ENCODE data around the gene KDM4C.

The KDM4C gene

DNA sequence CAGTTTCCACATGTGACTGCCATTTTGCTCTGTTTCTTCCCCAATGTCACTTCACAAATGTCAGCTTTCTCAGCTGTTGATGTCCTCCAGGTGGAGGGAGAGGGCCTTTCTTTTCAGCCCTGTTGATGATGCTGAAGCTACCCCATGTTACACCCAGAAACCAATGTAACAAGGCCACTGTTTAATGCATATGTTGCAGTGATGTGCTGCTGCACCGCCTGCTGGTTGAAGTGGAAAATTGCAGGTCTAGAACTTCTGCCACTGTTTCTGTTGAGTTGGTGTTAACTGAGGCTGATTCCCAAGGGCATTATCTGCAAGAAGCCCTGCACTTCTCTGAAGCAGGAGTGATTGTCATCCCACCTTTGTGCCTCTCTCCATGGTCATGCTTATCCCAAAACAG, 428.4 kb downstream of the KDM4C start:
- ChIA-PET POLR2A (no interaction called here), CTCF (interaction anchor here (0.7 to 1.7 kb wide), 11 partner anchors 10 to 359 kb away, joined by 3 to 11 read pairs (median 4); no protein-coding TSS in a partner anchor)
- TF ChIP-seq, protein P1, sequence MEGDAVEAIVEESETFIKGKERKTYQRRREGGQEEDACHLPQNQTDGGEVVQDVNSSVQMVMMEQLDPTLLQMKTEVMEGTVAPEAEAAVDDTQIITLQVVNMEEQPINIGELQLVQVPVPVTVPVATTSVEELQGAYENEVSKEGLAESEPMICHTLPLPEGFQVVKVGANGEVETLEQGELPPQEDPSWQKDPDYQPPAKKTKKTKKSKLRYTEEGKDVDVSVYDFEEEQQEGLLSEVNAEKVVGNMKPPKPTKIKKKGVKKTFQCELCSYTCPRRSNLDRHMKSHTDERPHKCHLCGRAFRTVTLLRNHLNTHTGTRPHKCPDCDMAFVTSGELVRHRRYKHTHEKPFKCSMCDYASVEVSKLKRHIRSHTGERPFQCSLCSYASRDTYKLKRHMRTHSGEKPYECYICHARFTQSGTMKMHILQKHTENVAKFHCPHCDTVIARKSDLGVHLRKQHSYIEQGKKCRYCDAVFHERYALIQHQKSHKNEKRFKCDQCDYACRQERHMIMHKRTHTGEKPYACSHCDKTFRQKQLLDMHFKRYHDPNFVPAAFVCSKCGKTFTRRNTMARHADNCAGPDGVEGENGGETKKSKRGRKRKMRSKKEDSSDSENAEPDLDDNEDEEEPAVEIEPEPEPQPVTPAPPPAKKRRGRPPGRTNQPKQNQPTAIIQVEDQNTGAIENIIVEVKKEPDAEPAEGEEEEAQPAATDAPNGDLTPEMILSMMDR (IDR thresholded peaks at IDR 0.05; ENCODE audit: insufficient read depth, low read length, missing control alignments), result peak; percentile 42
- H3K4me3 ChIP-seq (ENCODE audit: low read depth, low read length), result no peak overlapping the region
- no peak for DNase-seq (ENCODE audit: low read depth, low spot score)

DNA sequence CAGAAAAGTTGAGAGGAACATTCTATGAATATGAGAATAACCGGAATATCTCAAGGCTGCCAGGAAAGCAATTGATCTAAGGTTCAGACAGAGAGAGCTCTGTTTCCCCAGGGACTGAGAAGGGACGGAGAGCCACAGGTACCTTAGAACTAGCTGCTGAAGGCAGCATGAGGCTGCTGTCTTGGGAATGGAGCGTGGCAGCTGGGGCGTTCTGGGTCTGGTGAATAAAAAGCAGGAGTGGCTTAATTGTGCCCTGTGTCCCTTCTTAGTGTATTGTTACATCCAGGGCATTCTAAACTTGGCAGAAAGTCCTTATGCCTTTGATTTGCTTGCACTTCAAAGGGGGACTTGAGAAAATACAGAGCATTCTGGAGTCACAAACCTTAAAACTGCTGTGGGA, 434.5 kb downstream of the KDM4C start:
- TF ChIP-seq, protein P1 (IDR thresholded peaks at IDR 0.05; ENCODE audit: insufficient read depth, low read length, missing control alignments), result no peak
- DNase-seq (ENCODE audit: low read depth, low spot score), result no peak
- ChIA-PET POLR2A (no interaction called here), CTCF (no interaction called here)
- H3K4me3 ChIP-seq (ENCODE audit: low read depth, low read length), result no peak overlapping the region

DNA sequence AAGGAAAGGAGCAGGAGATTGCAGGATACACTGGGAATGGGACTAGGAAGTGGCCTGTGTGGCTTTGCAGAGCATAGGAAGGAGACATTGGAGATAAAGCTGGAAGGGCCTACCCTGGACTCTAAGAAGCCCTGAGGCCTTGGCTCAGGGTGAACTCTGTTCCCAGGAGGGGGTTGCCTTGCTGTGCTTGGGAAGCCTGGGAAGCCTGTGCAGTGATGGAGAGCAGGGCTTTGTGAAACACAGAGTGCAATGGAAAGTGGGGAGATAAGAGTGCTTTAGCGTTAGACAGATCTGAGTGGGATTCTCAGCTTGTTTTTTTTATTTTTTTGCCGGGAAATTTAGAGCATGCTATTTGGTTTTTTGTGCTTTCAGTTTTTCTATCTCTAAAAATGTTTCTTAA, 437.8 kb downstream of the KDM4C start:
- ChIA-PET CTCF (interaction anchor here (0.8 kb wide), 1 partner anchor 10 kb away, joined by 3 read pairs; no protein-coding TSS in a partner anchor), POLR2A (no interaction called here)
- no peak overlapping the region for H3K4me3 ChIP-seq (ENCODE audit: low read depth, low read length)
- TF ChIP-seq, protein P1 (IDR thresholded peaks at IDR 0.05; ENCODE audit: insufficient read depth, low read length, missing control alignments), result no peak
- DNase-seq (ENCODE audit: low read depth, low spot score), result no peak

DNA sequence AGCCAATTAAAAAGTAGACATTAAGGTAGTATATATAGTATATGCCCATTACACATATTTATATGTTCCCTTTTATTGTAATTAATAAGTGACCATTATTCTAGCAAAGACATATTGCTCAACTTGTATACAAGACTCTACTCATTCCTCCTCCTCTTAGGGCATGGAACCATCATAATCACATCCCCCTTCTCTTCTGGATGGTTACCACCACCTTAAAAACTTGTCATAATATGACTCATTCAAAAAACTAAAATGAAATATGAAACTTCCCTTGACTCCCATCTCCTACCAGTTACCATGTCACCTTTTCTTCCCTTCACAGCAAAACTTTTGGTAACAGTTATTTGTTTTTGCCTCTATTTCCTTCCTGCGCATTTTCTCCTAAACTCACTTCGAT, 438.7 kb downstream of the KDM4C start:
- H3K4me3 ChIP-seq (ENCODE audit: low read depth, low read length), result no peak overlapping the region
- POLR2A ChIA-PET, result no interaction called here
- CTCF ChIA-PET, result no interaction called here
- DNase-seq (ENCODE audit: low read depth, low spot score), result no peak
- TF ChIP-seq, protein P1 (IDR thresholded peaks at IDR 0.05; ENCODE audit: insufficient read depth, low read length, missing control alignments), result no peak

DNA sequence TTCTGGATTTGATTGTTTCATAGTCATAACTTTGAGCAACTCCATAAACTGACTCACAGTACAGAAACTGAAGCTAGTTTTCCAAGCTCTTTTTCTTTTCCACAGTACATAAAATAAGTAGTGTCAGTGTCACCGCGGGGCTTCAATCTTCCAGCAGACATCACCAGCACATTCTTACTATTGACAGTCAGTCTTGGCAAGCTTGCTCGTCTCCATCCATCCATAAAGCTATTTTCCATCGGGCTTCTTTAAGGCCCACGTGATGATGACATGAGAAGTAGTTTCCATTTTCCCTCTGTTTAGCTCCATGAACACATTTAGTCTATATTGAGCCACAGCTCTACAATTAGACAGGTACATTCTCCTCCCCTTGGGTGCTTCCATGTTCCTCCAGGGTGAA, 443.4 kb downstream of the KDM4C start:
- DNase-seq (ENCODE audit: low read depth, low spot score), result no peak
- no peak overlapping the region for H3K4me3 ChIP-seq (ENCODE audit: low read depth, low read length)
- ChIA-PET POLR2A (no interaction called here), CTCF (no interaction called here)
- TF ChIP-seq, protein P1 (IDR thresholded peaks at IDR 0.05; ENCODE audit: insufficient read depth, low read length, missing control alignments), result no peak

DNA sequence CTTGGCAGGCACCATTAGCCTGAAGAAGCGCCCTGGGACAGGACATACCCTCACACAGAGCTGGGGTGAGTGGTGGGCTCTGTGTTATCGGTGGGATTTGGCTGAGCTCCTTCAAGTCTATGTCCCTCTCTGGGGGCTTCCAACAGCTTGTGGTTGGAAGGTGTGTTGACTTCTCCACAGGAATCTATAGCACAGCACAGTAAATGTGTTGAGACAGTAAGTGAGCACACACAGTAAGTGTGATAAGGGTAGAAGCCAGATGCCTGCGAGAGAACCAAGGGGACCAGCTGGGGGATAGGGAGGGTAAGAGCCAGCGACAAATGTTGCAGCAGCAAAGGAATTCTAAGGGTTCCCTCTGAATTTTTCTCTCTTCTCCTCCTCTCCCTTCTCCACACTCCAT, 448.0 kb downstream of the KDM4C start:
- TF ChIP-seq, protein P1 (IDR thresholded peaks at IDR 0.05; ENCODE audit: insufficient read depth, low read length, missing control alignments), result no peak
- ChIA-PET POLR2A (no interaction called here), CTCF (no interaction called here)
- DNase-seq (ENCODE audit: low read depth, low spot score), result no peak
- H3K4me3 ChIP-seq (ENCODE audit: low read depth, low read length), result no peak overlapping the region

All from AG04449 (cell line).